ENCODE data around the gene BMP5. TPM values are rescaled to one million over a fixed set of nuclear protein-coding genes. Genes with fewer than 3 reads are reported as not detected.

BMP5 gene
- total and polyA plus RNA-seq, 2 of the 13 experiments (the other 11 are each of a cell fraction or from before 2014, with no cell fraction given) = not detected

DNA sequence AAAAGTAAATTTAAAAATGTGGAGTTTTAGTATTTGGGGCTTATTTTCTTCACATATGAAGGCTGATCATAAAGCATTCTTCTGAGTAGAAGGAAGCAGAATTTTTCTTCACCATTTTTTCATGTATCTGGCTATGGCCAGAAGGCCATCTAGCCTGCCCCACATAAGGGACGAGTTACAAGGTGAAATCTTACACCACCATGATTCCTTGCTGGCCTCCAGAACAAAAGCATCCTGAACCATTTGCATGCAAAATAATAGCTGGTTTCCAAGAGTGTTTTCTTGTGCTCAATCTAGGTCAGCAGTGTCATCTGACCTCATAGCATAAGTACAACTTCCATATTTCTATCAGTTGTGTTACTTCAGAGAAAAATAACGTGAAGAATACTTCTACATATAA is 93.1 kb downstream of the BMP5 start:
- FAIRE-seq (no peak), ATAC-seq (no peak), DNase-seq (ENCODE audit: low spot score) (no peak)
- H3K9ac ChIP-seq (ENCODE audit: insufficient read depth, low read depth, low read length) = no peak overlapping the region
- TF ChIP-seq, protein P1, sequence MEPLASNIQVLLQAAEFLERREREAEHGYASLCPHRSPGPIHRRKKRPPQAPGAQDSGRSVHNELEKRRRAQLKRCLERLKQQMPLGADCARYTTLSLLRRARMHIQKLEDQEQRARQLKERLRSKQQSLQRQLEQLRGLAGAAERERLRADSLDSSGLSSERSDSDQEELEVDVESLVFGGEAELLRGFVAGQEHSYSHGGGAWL (CRISPR knock-in tag; IDR thresholded peaks at IDR 0.05) = no peak
- no peak for TF ChIP-seq ZNF782 (CRISPR knock-in tag; IDR thresholded peaks at IDR 0.05; ENCODE audit: borderline replicate concordance)
- TF ChIP-seq, protein P2, sequence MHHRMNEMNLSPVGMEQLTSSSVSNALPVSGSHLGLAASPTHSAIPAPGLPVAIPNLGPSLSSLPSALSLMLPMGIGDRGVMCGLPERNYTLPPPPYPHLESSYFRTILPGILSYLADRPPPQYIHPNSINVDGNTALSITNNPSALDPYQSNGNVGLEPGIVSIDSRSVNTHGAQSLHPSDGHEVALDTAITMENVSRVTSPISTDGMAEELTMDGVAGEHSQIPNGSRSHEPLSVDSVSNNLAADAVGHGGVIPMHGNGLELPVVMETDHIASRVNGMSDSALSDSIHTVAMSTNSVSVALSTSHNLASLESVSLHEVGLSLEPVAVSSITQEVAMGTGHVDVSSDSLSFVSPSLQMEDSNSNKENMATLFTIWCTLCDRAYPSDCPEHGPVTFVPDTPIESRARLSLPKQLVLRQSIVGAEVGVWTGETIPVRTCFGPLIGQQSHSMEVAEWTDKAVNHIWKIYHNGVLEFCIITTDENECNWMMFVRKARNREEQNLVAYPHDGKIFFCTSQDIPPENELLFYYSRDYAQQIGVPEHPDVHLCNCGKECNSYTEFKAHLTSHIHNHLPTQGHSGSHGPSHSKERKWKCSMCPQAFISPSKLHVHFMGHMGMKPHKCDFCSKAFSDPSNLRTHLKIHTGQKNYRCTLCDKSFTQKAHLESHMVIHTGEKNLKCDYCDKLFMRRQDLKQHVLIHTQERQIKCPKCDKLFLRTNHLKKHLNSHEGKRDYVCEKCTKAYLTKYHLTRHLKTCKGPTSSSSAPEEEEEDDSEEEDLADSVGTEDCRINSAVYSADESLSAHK (CRISPR knock-in tag; IDR thresholded peaks at IDR 0.05; ENCODE audit: borderline replicate concordance) = no peak
- no peak for TF ChIP-seq TP53 (CRISPR knock-in tag; conservative IDR thresholded peaks at IDR 0.05)
- no peak for TF ChIP-seq PHF5A (CRISPR knock-in tag; IDR thresholded peaks at IDR 0.05; ENCODE audit: low read depth, unreplicated experiment)
- TF ChIP-seq, protein P3, sequence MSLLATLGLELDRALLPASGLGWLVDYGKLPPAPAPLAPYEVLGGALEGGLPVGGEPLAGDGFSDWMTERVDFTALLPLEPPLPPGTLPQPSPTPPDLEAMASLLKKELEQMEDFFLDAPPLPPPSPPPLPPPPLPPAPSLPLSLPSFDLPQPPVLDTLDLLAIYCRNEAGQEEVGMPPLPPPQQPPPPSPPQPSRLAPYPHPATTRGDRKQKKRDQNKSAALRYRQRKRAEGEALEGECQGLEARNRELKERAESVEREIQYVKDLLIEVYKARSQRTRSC (CRISPR knock-in tag; IDR thresholded peaks at IDR 0.05; ENCODE audit: low read depth) = no peak
- no peak for TF ChIP-seq ZNF614 (CRISPR knock-in tag; IDR thresholded peaks at IDR 0.05; ENCODE audit: borderline replicate concordance)
- no peak for TF ChIP-seq BCL6 (CRISPR knock-in tag; IDR thresholded peaks at IDR 0.05)
- no peak for TF ChIP-seq NONO (IDR thresholded peaks at IDR 0.05)
- no peak for TF ChIP-seq NONO (CRISPR knock-in tag; conservative IDR thresholded peaks at IDR 0.05)
- TF ChIP-seq ZNF703 (CRISPR knock-in tag; IDR thresholded peaks at IDR 0.05; ENCODE audit: borderline replicate concordance) = no peak
- TF ChIP-seq, protein P4, sequence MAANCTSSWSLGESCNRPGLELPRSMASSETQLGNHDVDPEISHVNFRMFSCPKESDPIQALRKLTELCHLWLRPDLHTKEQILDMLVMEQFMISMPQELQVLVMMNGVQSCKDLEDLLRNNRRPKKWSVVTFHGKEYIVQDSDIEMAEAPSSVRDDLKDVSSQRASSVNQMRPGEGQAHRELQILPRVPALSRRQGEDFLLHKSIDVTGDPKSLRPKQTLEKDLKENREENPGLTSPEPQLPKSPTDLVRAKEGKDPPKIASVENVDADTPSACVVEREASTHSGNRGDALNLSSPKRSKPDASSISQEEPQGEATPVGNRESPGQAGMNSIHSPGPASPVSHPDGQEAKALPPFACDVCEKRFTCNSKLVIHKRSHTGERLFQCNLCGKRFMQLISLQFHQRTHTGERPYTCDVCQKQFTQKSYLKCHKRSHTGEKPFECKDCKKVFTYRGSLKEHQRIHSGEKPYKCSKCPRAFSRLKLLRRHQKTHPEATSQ (CRISPR knock-in tag; IDR thresholded peaks at IDR 0.05; ENCODE audit: borderline replicate concordance) = no peak
- TF ChIP-seq ZNF343 (CRISPR knock-in tag; IDR thresholded peaks at IDR 0.05) = no peak
- no peak for TF ChIP-seq ZNF432 (CRISPR knock-in tag; IDR thresholded peaks at IDR 0.05; ENCODE audit: borderline replicate concordance)
- no peak for TF ChIP-seq TEAD2 (CRISPR knock-in tag; IDR thresholded peaks at IDR 0.05)
- in situ Hi-C loops (cut with HindIII; ENCODE audit: extremely low pct_ligation_motif_present, low pct_unique_long_range_greater_than_20kb) = no loop called here
- no peaks in the 10 kb centered on the region for H3K27me3 ChIP-seq (ENCODE audit: control insufficient read depth in 1 of 2, insufficient read depth in 2 of 2, low read length in 2 of 2)
- WGBS (ENCODE audit: low lambda C conversion rate) = 2% methylated on average over 2 of the region's 2 CpGs
- no TSS peak for BruUV-seq (replicated peaks)
- CTCF ChIA-PET (ENCODE audit: low intra/inter-chr PET ratio, low total read pairs) = no interaction called here
- H4K20me1 ChIP-seq (ENCODE audit: insufficient read depth, low read length) = no peaks in the 10 kb centered on the region
- no peaks in the 10 kb centered on the region for H3K4me1 ChIP-seq (ENCODE audit: insufficient read depth, low read length)
- no peaks in the 10 kb centered on the region for H3K9me3 ChIP-seq (ENCODE audit: low read length)
- no peaks in the 10 kb centered on the region for H3K36me3 ChIP-seq (replicated peaks in 1 of 2; ENCODE audit: control insufficient read depth in 1 of 2, insufficient read depth in 2 of 2, low read length in 2 of 2)
- no peak overlapping the region for H3K4me2 ChIP-seq (ENCODE audit: low read depth, low read length)
- H2AFZ ChIP-seq (ENCODE audit: low read length) = no peak overlapping the region
- H3K27ac ChIP-seq (ENCODE audit: extremely low read length, insufficient read depth, low read length) = no peak overlapping the region
- no peak overlapping the region for H3K4me3 ChIP-seq (replicated peaks in 1 of 3; ENCODE audit: insufficient read depth in 1 of 3, low read depth in 2 of 3, low read length in 3 of 3)
- no peaks in the 10 kb centered on the region for H3K79me2 ChIP-seq (ENCODE audit: insufficient read depth, low read length)
- POLR2A ChIA-PET = no interaction called here
- intact Hi-C loops (cut with micrococcal nuclease; ENCODE audit: unreplicated experiment) = no loop called here
